Pancreas (tissue), 10 donors: ENCODE data around the gene MAS1L. TPM values are rescaled to one million over a fixed set of nuclear protein-coding genes. Genes with fewer than 3 reads are reported as not detected.

Experiments used
- ATAC-seq, 4 donors: fragments of 200-7000 bp; cut with Tn5 transposase; one replicate each; pipeline versions ENCODE4 v1.8.0 to v1.9.1; 2020; ENCODE audit warnings: mild to moderate bottlenecking in 4 of 4, moderate library complexity in 4 of 4
- DNase-seq, 6 donors: peaks; one replicate each; pipeline ENCODE4 v3.0.0-alpha.2; 2020
- FAIRE-seq: peaks from 2 replicates; lab custom pipeline; 2012; peaks lifted over from hg19 to GRCh38; lab: Jason Lieb, UNC
- H3K27ac ChIP-seq, 4 donors: fragments of 200-600 bp; sonication (generic); 1 replicate in 3 of 4; 2 replicates in 1 of 4; pipeline versions ENCODE4 v1.5.0 to v1.8.0; 2020
- H3K27me3 ChIP-seq, 4 donors: fragments of 200-600 bp; one replicate each; pipeline ENCODE4 v1.8.0; 2021
- H3K36me3 ChIP-seq, 3 donors: fragments of 200-600 bp; sonication (generic) in 1 of 3; one replicate each; pipeline versions ENCODE4 v1.5.0 to v1.8.0; 2020 to 2021
- H3K4me1 ChIP-seq, 3 donors: fragments of 200-600 bp; one replicate each; pipeline ENCODE4 v1.8.0; 2021
- H3K4me3 ChIP-seq, 4 donors: fragments of 200-600 bp; sonication (generic) in 2 of 4; one replicate each; pipeline versions ENCODE4 v1.5.0 to v1.8.0; 2020 to 2021
- H3K9me3 ChIP-seq, 4 donors: fragments of 200-600 bp; one replicate each; pipeline ENCODE4 v1.8.0; 2021
- CTCF ChIP-seq, 4 donors: fragments of 200-600 bp; sonication (generic) in 3 of 4; IDR thresholded peaks; one replicate each; pipeline versions ENCODE4 v1.5.0 to v1.8.0; 2021; ENCODE audit warnings: antibody characterized with exemption in 4 of 4
- WGBS, 2 donors: extraction: QIAGEN DNeasy Blood & Tissue Kit; methylation state at CpG; one replicate each; pipeline ENCODE4 v1.1.7; 2013; 5-methylcytosine and 5-hydroxymethylcytosine counted together
- intact Hi-C, 3 donors: fragments of 100-400 bp; cut with DNase I; formaldehyde crosslinking; loops; one replicate each; pipeline versions ENCODE4 v1.11.1 to v1.14.2; 2022
- polyA plus RNA-seq, 2 donors: library from polyadenylated mRNA; stranded (reverse); fragments of 200-250 nt; gene quantifications; one replicate each; pipeline ENCODE4 v1.2.3, GENCODE V29; 2013
- total RNA-seq, 6 donors: library from RNA; stranded (reverse); fragmentation: NEBNext Ultra II Directional in 4 of 6; extraction: Animal tissue kit (Norgen Biotek cat#: 25700) in 4 of 6; gene quantifications; one replicate each; pipeline versions ENCODE4 v1.2.1 to v1.2.4, GENCODE V29; 2021 to 2023
- donor health status: healthy with polysubstance abuse.
- donor health status: DM: no; HTN: no; CAD: no; lungs with moderate emphysema.
- donor health status: DM: no; HTN: no; CAD: no.
- donor health status: control.
- donor health status: control.
- donor health status: Bipolar disorder and iron deficiency.
- donor health status: DM: yes; HTN: yes; CAD: no.
- donor health status: DM: no; HTN: no; CAD: no.
- donor health status: DM: no; HTN: no; CAD: no.
- donor health status: DM: yes; HTN: yes; CAD: no.

The MAS1L gene
- total and polyA plus RNA-seq, 8 donors = not detected

- no peak for FAIRE-seq
- H3K27me3 ChIP-seq = no peaks in the 10 kb centered on the region
- no peaks in the 10 kb centered on the region for H3K4me1 ChIP-seq
- no peak for ATAC-seq
- no peaks in the 10 kb centered on the region for H3K36me3 ChIP-seq
- no peak overlapping the region for H3K4me3 ChIP-seq
- H3K27ac ChIP-seq = no peak overlapping the region
- no peaks in the 10 kb centered on the region for H3K9me3 ChIP-seq
- 81 to 91% methylated on average over 5 of the region's 5 CpGs for WGBS, 2 donors
- no peak for DNase-seq
- TF ChIP-seq CTCF (IDR thresholded peaks at IDR 0.05) = no peak
- intact Hi-C loops = no loop called here
These were observed 14.8 kb upstream of the MAS1L start for GRCh38 chr6:29502597-29502996.

GRCh38 chr6:29502181-29502580 lies 14.4 kb upstream of the MAS1L start:
- no peaks in the 10 kb centered on the region for H3K27me3 ChIP-seq
- no peaks in the 10 kb centered on the region for H3K4me1 ChIP-seq
- FAIRE-seq (no peak), DNase-seq (no peak), ATAC-seq (no peak)
- H3K4me3 ChIP-seq = no peak overlapping the region
- intact Hi-C loops = no loop called here
- H3K36me3 ChIP-seq = no peaks in the 10 kb centered on the region
- no peaks in the 10 kb centered on the region for H3K9me3 ChIP-seq
- TF ChIP-seq CTCF (IDR thresholded peaks at IDR 0.05) = no peak
- 82 to 94% methylated on average over 3 of the region's 3 CpGs for WGBS, 2 donors
- H3K27ac ChIP-seq = no peak overlapping the region

GRCh38 chr6:29501106-29501505 lies 13.3 kb upstream of the MAS1L start:
- no peak overlapping the region for H3K4me3 ChIP-seq
- TF ChIP-seq CTCF (IDR thresholded peaks at IDR 0.05) = no peak
- no peak for ATAC-seq

GRCh38 chr6:29500594-29500993 lies 12.8 kb upstream of the MAS1L start:
- Histone ChIP-seq H3K27ac (no peak overlapping the region), H3K9me3 (no peaks in the 10 kb centered on the region), H3K4me3 (no peak overlapping the region), H3K36me3 (no peaks in the 10 kb centered on the region), H3K4me1 (no peaks in the 10 kb centered on the region), H3K27me3 (no peaks in the 10 kb centered on the region)
- intact Hi-C loops = no loop called here
- FAIRE-seq = no peak
- WGBS, 2 donors = 83 to 87% methylated on average over 8 of the region's 8 CpGs
- TF ChIP-seq CTCF (IDR thresholded peaks at IDR 0.05) = no peak
- ATAC-seq = no peak
- no peak for DNase-seq

More at GRCh38 chr6:29501106-29501505, 13.3 kb upstream of the MAS1L start:
- 78 to 83% methylated on average over 6 of the region's 6 CpGs for WGBS, 2 donors
- DNase-seq = no peak
- Histone ChIP-seq H3K4me1 (no peaks in the 10 kb centered on the region), H3K36me3 (no peaks in the 10 kb centered on the region), H3K9me3 (no peaks in the 10 kb centered on the region), H3K27ac (no peak overlapping the region), H3K27me3 (no peaks in the 10 kb centered on the region)
- intact Hi-C loops = no loop called here
- FAIRE-seq = no peak

GRCh38 chr6:29499704-29500103 lies 11.9 kb upstream of the MAS1L start:
- no peak for FAIRE-seq
- 78 to 81% methylated on average over 5 of the region's 5 CpGs for WGBS, 2 donors

More at GRCh38 chr6:29499704-29500103, 11.9 kb upstream of the MAS1L start:
- H3K27me3 ChIP-seq = no peaks in the 10 kb centered on the region
- H3K36me3 ChIP-seq = no peaks in the 10 kb centered on the region
- H3K27ac ChIP-seq = no peak overlapping the region
- no peak for TF ChIP-seq CTCF (IDR thresholded peaks at IDR 0.05)
- DNase-seq = no peak
- intact Hi-C loops = no loop called here
- no peaks in the 10 kb centered on the region for H3K4me1 ChIP-seq
- no peaks in the 10 kb centered on the region for H3K9me3 ChIP-seq
- no peak overlapping the region for H3K4me3 ChIP-seq
- no peak for ATAC-seq
